HepG2 (cell line): ENCODE results near the gene INSRR. TPM values are rescaled to one million over a fixed set of nuclear protein-coding genes. Genes with fewer than 3 reads are reported as not detected.

Experiments
- ARID3A ChIP-seq: IDR thresholded peaks from 2 replicates; pipeline ENCODE4 v1.6.1; 2012; ENCODE audit warnings: low read depth, low read length, improper control_type of control experiment
- ELF1 ChIP-seq: sonication (generic); formaldehyde crosslinking; IDR thresholded peaks from 2 replicates; pipeline ENCODE4 v1.4.0; 2020; ENCODE audit warnings: missing genetic modification reagents
- HES4 ChIP-seq: sonication (generic); formaldehyde crosslinking; IDR thresholded peaks from 2 replicates; pipeline ENCODE4 v1.9.0; 2021; ENCODE audit warnings: mild to moderate bottlenecking, missing genetic modification reagents, borderline replicate concordance
- HMG20B ChIP-seq: conservative IDR thresholded peaks from 2 replicates; pipeline ENCODE4 v1.6.1; 2016; ENCODE audit warnings: missing genetic modification reagents, missing compliant biosample characterization
- HNRNPL ChIP-seq: fragments of 200-400 bp; formaldehyde crosslinking; IDR thresholded peaks from 2 replicates; pipeline ENCODE4 v1.6.1; 2017; ENCODE audit warnings: mild to moderate bottlenecking, low read depth, low read length
- IKZF5 ChIP-seq: IDR thresholded peaks from 2 replicates; pipeline ENCODE4 v1.6.1; 2018; ENCODE audit warnings: missing genetic modification reagents, mild to moderate bottlenecking, missing compliant biosample characterization
- NR2F1 ChIP-seq, 2 experiments: fragments of 450-650 bp in 1 of 2; formaldehyde crosslinking in 1 of 2; IDR thresholded peaks; 2 replicates each; pipeline versions ENCODE4 v1.5.0 to v1.6.1; 2016 to 2020; ENCODE audit warnings: mild to moderate bottlenecking in 1 of 2, missing compliant biosample characterization in 1 of 2, missing genetic modification reagents in 1 of 2, moderate library complexity in 1 of 2
- RCOR2 ChIP-seq: IDR thresholded peaks from 2 replicates; pipeline ENCODE4 v1.6.1; 2016; ENCODE audit warnings: missing biosample characterization, missing genetic modification reagents
- REPIN1 ChIP-seq: sonication (generic); formaldehyde crosslinking; IDR thresholded peaks from 2 replicates; pipeline ENCODE4 v1.8.0; 2022; ENCODE audit warnings: missing genetic modification reagents, low read depth, mild to moderate bottlenecking, borderline replicate concordance
- SOX5 ChIP-seq: IDR thresholded peaks from 2 replicates; pipeline ENCODE4 v1.6.1; 2016; ENCODE audit warnings: borderline replicate concordance
- TAF15 ChIP-seq: fragments of 200-400 bp; formaldehyde crosslinking; IDR thresholded peaks from one replicate; pipeline ENCODE4 v1.6.1; 2018; ENCODE audit warnings: mild to moderate bottlenecking, low read depth, low read length; ENCODE audit not compliant: poor library complexity, severe bottlenecking
- ZBTB37 ChIP-seq: sonication (generic); formaldehyde crosslinking; IDR thresholded peaks from 2 replicates; pipeline ENCODE4 v1.4.0; 2020; ENCODE audit warnings: mild to moderate bottlenecking, missing genetic modification reagents
- ZFX ChIP-seq: sonication (generic); formaldehyde crosslinking; IDR thresholded peaks from 2 replicates; pipeline ENCODE4 v1.4.0; 2020; ENCODE audit warnings: mild to moderate bottlenecking, low read depth, missing genetic modification reagents, moderate library complexity
- ZNF232 ChIP-seq: sonication (generic); formaldehyde crosslinking; IDR thresholded peaks from 2 replicates; pipeline ENCODE4 v1.4.0; 2020; ENCODE audit warnings: missing genetic modification reagents, borderline replicate concordance
- ZNF34 ChIP-seq: sonication (generic); formaldehyde crosslinking; IDR thresholded peaks from 2 replicates; pipeline ENCODE4 v1.4.0; 2020; ENCODE audit warnings: mild to moderate bottlenecking, missing genetic modification reagents, borderline replicate concordance
- ZNF44 ChIP-seq: sonication (generic); formaldehyde crosslinking; IDR thresholded peaks from 2 replicates; pipeline ENCODE4 v1.5.1; 2020; ENCODE audit warnings: mild to moderate bottlenecking, missing genetic modification reagents
- ZNF572 ChIP-seq: sonication (generic); formaldehyde crosslinking; IDR thresholded peaks from 2 replicates; pipeline ENCODE4 v1.5.1; 2020; ENCODE audit warnings: mild to moderate bottlenecking, missing genetic modification reagents
- ZNF687 ChIP-seq: sonication (generic); formaldehyde crosslinking; IDR thresholded peaks from 2 replicates; pipeline ENCODE4 v1.5.1; 2020; ENCODE audit warnings: mild to moderate bottlenecking, missing genetic modification reagents, moderate library complexity
- ZNF768 ChIP-seq: sonication (generic); formaldehyde crosslinking; IDR thresholded peaks from 2 replicates; pipeline ENCODE4 v1.4.0; 2020; ENCODE audit warnings: missing genetic modification reagents
- ZNF879 ChIP-seq: sonication (generic); formaldehyde crosslinking; IDR thresholded peaks from 2 replicates; pipeline ENCODE4 v1.8.1; 2023; ENCODE audit warnings: missing genetic modification reagents
- polyA plus RNA-seq, 8 experiments: library from polyadenylated mRNA; depleted of rRNA in 3 of 8; stranded (reverse) in 7 of 8; unstranded in 1 of 8; fragments of >200 nt; fragmentation: Illumina TruSeq in 4 of 8; extraction: Trizol in 4 of 8; gene quantifications; 2 replicates each; pipeline versions ENCODE4 v1.2.1 to v1.2.3, GENCODE V29; 2011 to 2016; ENCODE audit warnings: low read depth in 4 of 8, missing spikeins in 1 of 8, mixed read lengths in 1 of 8; ENCODE audit not compliant: insufficient read depth in 1 of 8
- total RNA-seq, 5 experiments: library from RNA; depleted of rRNA; stranded (reverse); fragments of >200 nt; fragmentation: Illumina TruSeq; extraction: Trizol; gene quantifications; 2 replicates each; pipeline ENCODE4 v1.2.3, GENCODE V29; 2016; ENCODE audit warnings: low read depth in 1 of 5
- TF ChIP-seq, protein P1 (sequence below): sonication (generic); formaldehyde crosslinking; IDR thresholded peaks from 2 replicates; pipeline ENCODE4 v1.4.0; 2020; ENCODE audit warnings: missing genetic modification reagents

INSRR gene
- total and polyA plus RNA-seq, 2 of the 13 experiments (the other 11 are each of a cell fraction or from before 2014, with no cell fraction given), result not detected

DNA sequence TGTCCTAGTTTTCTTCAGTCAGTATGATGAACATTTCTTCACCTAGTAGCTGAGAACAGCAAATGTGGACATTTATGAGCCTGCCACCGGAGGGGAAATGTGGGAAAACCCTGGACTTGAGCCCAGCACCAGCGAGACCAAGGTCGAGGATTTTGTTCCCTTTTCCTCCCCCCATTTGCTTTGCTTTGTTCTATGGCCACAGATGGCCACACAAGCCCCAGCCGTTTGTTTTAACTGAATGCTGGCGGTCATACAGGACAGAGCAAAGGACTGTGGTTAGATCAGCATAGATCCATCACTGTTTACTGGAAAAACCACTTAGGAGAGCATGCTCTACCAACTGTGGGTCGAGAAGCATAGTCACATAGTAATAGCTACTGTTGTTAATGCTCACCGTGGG lies 63.1 kb downstream of the INSRR start (continued):
- no peak for TF ChIP-seq NR2F1 (CRISPR knock-in tag; IDR thresholded peaks at IDR 0.05)
- 0 out of 2 replicates have a peak, but pooled peaks have one; percentile 9 for TF ChIP-seq ELF1 (CRISPR knock-in tag)
- TF ChIP-seq, protein P1, sequence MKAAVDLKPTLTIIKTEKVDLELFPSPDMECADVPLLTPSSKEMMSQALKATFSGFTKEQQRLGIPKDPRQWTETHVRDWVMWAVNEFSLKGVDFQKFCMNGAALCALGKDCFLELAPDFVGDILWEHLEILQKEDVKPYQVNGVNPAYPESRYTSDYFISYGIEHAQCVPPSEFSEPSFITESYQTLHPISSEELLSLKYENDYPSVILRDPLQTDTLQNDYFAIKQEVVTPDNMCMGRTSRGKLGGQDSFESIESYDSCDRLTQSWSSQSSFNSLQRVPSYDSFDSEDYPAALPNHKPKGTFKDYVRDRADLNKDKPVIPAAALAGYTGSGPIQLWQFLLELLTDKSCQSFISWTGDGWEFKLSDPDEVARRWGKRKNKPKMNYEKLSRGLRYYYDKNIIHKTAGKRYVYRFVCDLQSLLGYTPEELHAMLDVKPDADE (CRISPR knock-in tag), result no peak
- no peak for TF ChIP-seq ZNF232
- TF ChIP-seq ZNF768 (CRISPR knock-in tag), result no peak
- TF ChIP-seq ZNF572 (CRISPR knock-in tag), result no peak
- peak; percentile 97 for TF ChIP-seq SOX5 (CRISPR knock-in tag)
- TF ChIP-seq ARID3A, result 0 out of 2 replicates have a peak, but pooled peaks have one; percentile 22
- no peak for TF ChIP-seq HNRNPL
- peak; percentile 47; the same call in 1 of the 2 replicates for TF ChIP-seq ZBTB37
- no peak for TF ChIP-seq HES4
- peak; percentile 26; the same call in 1 of the 2 replicates for TF ChIP-seq ZNF687
- TF ChIP-seq REPIN1 (CRISPR knock-in tag), result no peak
- TF ChIP-seq HMG20B (CRISPR knock-in tag), result no peak
- TF ChIP-seq ZFX (CRISPR knock-in tag), result peak; percentile 19; the same call in 1 of the 2 replicates
- TF ChIP-seq RCOR2 (CRISPR knock-in tag), result 0 out of 2 replicates have a peak, but pooled peaks have one; percentile 17
- TF ChIP-seq ZNF44, result no peak
- no peak for TF ChIP-seq TAF15
- no peak for TF ChIP-seq ZNF879 (CRISPR knock-in tag)
- TF ChIP-seq ZNF34, result no peak
- TF ChIP-seq IKZF5 (CRISPR knock-in tag), result 0 out of 2 replicates have a peak, but pooled peaks have one; percentile 28
